NT2/D1 (cell line): ENCODE measurements around the gene CCR5.

Source experiments
- SUZ12 ChIP-seq: IDR thresholded peaks from 2 replicates; pipeline ENCODE4 v1.6.1; 2011; ENCODE audit not compliant: insufficient read length, insufficient read depth; ENCODE audit errors: extremely low read depth
- YY1 ChIP-seq: IDR thresholded peaks from 2 replicates; pipeline ENCODE4 v1.6.1; 2011; ENCODE audit not compliant: insufficient read length, insufficient read depth
- ZNF274 ChIP-seq: IDR thresholded peaks from 2 replicates; pipeline ENCODE4 v1.6.1; 2011; ENCODE audit warnings: mild to moderate bottlenecking, low read depth, low read length

DNA sequence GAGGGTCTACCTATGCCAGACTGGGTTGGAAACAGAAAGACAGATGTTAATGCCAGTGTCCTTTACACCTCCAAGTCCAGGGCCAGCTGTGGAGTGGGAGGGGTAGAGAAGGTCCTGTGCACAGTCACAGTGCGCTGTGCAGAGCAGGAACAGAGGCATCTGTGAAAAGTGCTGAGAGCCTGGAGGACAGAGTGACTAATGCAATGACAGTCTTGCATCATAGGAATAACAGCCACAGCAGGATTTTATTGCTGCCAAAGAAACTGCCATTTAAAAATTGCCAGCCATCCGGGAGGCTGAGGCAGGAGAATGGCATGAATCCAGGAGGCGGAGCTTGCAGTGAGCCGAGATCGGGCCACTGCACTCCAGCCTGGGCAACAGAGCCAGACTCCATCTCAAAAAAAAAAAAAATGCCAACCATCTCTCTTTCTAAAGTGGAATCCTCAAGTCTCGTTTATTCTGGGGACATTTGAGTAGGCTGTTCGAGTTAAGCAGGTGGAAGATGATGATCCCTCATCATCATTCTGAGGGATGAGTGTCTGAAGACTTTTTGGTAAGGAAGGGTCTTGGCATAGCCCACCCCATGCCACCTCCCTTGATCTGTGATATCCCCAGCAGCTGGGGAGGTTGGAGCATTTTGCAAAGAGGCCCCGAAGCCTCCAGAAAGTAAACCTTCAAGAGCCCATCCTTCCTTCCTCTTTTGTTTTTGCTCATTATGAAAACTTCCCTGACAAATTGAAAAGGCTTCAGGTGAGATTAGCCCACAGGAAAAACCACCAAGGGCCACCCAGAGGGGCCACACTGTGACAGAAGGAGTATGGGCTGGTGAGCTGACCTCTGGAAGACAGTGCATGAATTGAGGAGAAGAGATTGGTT is 9.1 kb upstream of the CCR5 start:
- no peak for TF ChIP-seq YY1
- TF ChIP-seq ZNF274, result no peak
- no peak for TF ChIP-seq SUZ12
